DND-41 (cell line): Measurements from ENCODE around the gene GPATCH3.

Experiments
- CTCF ChIP-seq: IDR thresholded peaks from 2 replicates; pipeline ENCODE4 v1.5.1; 2012; ENCODE audit warnings: borderline replicate concordance, low read length, moderate library complexity, mild to moderate bottlenecking; ENCODE audit not compliant: poor library complexity, severe bottlenecking; ENCODE audit errors: extremely low read depth
- EZH2 ChIP-seq: IDR thresholded peaks from 3 replicates; pipeline ENCODE4 v1.6.1; 2012; ENCODE audit warnings: borderline replicate concordance, low read depth, mild to moderate bottlenecking, moderate library complexity, low read length, inconsistent platforms; ENCODE audit not compliant: severe bottlenecking

- TF ChIP-seq CTCF = no peak
- no peak for TF ChIP-seq EZH2
Measured at GRCh38 chr1:26915204-26915842, 15.1 kb upstream of the GPATCH3 start.
